ENCODE measurements around the gene TLCD3B.

Gene TLCD3B, protein sequence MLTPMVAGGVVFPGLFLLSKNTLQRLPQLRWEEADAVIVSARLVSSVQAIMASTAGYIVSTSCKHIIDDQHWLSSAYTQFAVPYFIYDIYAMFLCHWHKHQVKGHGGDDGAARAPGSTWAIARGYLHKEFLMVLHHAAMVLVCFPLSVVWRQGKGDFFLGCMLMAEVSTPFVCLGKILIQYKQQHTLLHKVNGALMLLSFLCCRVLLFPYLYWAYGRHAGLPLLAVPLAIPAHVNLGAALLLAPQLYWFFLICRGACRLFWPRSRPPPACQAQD

DNA sequence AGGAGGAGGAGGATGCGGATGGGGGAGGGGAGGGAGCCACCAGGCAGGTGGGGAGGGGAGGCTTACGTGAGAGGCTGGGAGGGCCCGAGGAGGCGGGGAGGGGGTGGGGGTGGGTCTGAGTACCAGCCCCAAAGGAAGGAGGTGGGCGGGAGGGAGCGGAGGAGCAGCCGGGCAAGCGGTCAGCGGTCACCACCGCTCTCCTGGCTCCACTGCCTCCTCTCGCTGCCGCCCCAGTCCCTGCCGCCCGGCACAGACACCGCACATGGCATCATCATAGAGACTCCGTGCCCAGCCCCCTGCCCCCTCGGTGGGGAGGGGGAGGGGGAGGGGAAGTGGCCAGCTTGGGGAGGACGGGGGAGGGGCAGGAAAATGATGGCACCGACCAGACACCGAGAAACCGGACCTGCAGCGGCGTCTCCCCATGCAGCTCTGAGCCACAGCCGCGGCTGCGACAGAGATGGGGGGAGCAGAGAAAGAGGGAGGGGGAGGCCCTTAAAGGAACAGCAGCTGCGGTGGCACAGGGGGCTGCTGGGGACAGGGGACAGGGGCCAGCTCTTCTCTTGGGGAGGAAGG is at the start of gene TLCD3B:
Gene TLCD3B, minus strand, starts transcription at position 431 of the 573 bp plus-strand sequence. CDS start 744 bp downstream, outside the sequence.
- no peak for DNase-seq (ENCODE audit: low read depth in 2 of 2)

DNA sequence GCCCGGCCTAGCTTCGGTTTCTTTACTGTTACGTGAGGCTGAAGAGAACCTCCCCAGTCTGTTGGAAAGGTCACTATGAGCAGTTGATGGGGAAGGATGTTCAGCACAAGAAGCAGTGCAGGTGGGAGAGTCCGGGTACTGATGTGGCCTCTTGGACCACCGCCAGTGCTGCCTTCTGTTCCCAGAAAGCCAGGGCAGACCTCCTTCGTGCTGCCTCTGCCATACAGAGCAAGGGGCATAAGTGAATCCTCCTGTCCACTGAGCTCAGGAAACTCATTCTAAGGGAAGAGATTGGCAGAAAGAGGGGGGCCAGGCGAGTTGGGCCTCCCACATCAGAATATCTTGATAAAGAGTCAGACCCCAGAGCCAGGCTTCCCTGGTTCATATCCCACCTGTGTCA is 48.4 kb upstream of the TLCD3B start:
- DNase-seq (ENCODE audit: low read depth in 2 of 2) = no peak

DNA sequence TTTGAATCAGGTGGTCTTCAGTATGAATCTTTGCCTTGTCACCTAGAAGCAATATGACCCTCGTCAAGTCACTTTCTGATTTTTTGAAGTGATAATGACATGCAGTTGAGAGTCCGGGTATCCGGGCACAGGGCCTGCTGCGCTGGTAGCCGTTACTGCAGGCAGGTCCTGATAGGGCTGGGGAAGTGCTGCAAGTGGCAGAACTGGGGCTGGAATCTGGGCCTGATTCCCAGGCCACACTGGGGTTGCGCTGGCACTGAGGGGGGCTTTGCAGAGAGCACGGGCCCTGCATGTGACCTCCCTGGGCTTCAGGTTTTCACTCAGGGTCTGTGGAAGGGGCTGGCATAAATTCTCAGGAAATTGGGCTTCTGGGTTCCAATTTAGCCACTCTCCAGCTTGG is 47.7 kb upstream of the TLCD3B start:
- DNase-seq (ENCODE audit: low read depth in 2 of 2) = no peak

DNA sequence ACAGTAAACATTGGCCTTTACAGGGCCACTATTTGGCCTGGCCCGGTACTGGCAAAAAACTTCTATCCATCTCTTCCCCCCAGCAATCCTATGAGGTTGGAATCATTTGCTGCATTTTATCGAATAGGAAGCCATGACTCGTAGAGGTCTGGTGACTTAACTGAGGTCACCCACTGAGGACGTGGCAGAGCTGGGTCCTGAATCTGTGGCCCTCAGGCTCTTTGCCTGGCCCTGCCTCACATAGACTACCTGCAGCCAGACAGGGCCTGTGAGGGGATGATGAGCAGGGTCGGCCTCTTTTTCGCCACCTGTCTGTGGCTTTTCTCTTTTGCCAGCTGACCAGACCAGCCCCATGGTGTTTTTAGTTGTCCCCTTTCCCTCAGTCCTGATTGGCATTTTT is 46.6 kb upstream of the TLCD3B start:
- DNase-seq (ENCODE audit: low read depth in 2 of 2) = no peak

DNA sequence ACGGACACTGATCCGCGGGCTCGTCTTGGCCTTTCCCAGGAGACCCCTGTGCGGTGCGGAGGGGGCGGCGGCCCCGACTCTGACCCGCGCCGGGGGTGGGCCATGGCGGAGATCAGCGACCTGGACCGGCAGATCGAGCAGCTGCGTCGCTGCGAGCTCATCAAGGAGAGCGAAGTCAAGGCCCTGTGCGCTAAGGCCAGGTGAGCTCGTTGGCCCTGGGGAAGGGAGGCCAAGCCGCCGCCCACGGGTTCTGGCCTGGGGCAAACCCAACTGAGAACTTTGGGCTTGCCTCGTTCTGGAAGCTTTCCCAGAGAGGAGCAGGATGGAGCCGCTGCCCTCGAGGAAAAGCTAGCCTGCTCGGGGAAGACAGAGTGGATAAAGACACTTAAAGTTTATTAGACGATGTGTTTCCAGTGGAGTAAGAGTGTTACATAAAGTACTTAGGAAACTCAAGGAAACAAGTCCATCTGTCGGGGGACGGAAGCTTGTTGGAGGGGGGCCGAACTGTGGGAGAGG is 45.3 kb upstream of the TLCD3B start:
- DNase-seq (ENCODE audit: low read depth in 2 of 2) = no peak

DNA sequence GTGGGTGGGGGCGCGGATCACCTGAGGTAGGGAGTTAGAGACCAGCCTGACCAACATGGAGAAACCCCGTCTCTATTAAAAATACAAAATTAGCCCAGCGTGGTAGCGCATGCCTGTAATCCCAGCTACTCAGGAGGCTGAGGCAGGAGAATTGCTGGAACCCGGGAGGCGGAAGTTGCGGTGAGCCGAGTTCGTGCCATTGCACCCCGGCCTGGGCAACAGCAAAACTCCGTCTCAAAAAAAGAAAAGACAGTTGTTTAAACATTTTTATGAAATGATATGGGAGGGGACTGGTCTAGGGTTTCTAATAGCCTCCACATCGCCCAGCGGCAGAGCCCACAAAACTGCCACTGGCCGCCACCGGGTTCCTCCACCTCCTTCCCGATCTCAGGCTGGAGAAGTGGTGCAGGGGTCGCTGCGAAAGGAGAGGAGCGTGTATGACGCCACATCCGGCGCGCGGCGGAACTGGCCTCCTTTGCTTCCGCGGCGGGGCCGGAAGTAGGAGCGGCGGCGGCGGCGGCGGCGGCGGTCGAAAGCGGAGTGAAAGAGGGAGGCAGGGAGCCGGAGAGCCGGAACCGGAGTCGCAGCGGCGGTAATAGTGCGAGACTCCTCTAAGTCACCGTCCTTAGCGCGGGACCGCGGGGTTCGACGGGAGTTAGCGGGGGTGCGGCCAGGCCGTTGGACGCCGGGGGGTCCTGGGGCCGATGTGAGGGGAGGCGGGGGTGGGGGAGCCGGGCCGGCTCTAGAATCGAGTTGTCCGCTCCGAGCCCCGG is 44.6 kb upstream of the TLCD3B start, which contains the start of gene PPP4C:
Gene PPP4C, plus strand, starts transcription at position 492 of the 773 bp plus-strand sequence. CDS start 384 bp downstream, outside the sequence.
- peak; percentile 79 to 80 for DNase-seq (ENCODE audit: low read depth in 2 of 2)

DNA sequence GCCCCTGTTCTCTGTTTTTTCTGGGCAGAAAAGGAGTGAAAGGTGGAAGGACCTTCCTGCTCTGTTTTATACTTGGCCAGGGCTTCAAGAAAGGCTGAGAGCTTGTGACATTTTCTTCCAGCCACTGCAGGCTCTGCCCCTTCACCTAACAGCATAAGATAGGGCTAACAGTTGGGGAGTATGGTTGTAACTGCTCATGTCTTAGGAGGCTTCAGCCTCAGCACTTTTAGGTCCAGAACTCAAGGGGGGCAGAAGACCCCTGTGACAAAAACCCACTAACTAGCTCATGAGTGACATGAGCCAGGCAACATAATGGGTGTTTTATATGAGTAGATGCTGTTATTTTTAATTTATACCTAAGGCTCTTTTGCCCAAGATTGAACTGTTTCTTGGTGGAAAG is 39.4 kb upstream of the TLCD3B start:
- DNase-seq (ENCODE audit: low read depth in 2 of 2) = no peak

DNA sequence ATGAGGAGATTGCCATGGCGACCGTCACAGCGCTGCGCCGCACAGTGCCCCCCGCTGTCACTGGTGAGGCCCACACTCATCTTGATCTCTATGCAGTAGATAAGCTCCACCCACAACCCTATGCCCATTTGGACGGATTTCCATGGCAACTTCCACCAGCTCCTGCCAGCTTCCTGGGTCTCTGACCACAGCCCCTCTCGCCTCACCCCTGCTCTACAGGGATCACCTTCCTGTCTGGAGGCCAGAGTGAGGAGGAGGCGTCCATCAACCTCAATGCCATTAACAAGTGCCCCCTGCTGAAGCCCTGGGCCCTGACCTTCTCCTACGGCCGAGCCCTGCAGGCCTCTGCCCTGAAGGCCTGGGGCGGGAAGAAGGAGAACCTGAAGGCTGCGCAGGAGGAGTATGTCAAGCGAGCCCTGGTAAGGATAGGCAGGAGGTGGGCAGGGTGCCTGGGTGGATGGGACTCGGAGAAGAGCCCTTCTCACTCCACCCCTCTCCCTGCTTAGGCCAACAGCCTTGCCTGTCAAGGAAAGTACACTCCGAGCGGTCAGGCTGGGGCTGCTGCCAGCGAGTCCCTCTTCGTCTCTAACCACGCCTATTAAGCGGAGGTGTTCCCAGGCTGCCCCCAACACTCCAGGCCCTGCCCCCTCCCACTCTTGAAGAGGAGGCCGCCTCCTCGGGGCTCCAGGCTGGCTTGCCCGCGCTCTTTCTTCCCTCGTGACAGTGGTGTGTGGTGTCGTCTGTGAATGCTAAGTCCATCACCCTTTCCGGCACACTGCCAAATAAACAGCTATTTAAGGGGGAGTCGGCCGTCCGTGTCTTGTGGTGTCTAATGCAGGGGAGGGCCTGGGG is 38.8 kb upstream of the TLCD3B start:
- no peak for DNase-seq (ENCODE audit: low read depth in 2 of 2)

DNA sequence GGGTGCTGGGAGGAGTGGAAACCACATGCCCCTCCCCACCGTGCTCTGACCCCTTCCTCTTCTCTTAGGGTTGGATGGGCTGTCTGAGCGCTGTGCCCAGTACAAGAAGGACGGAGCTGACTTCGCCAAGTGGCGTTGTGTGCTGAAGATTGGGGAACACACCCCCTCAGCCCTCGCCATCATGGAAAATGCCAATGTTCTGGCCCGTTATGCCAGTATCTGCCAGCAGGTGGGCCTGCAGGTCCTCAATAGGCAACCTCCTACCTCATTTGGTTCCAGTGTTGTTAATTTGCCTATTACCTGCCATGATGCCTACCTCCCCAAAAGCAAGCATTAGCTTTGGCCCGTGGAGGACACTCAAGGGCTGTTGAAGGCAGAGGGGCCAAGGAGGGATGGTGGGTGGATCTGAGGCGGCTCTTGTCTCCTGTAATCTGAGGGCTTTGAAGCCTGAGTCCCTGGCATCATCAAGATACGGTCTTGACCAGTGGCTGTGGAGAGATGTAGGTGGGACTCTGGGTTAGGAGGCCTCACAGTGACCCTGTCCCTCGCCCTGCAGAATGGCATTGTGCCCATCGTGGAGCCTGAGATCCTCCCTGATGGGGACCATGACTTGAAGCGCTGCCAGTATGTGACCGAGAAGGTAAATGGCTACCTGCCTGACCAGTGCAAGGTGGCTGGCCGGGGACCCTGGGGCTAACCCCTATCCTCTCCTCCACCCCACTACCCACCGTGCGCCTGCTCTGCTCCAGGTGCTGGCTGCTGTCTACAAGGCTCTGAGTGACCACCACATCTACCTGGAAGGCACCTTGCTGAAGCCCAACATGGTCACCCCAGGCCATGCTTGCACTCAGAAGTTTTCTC is 37.9 kb upstream of the TLCD3B start:
- DNase-seq (ENCODE audit: low read depth in 2 of 2) = peak in 1 of 2 donors; percentile 30

DNA sequence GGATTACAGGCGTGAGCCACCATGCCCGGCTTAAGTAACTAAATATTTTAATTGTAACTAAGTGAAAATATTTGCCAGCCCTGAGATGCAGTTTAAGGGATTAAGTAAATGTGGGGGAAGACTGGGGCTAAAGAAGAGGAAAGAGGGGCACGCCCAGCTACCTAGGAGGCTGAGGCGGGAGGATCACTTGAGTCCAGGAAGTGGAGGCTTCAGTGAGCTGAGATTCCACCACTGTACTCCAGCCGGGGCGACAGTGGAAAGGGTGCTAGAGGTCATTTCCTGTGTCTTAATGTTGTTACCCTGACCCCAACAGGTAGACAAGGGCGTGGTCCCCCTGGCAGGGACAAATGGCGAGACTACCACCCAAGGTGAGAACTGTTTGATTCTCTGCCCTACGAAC is 37.3 kb upstream of the TLCD3B start:
- no peak for DNase-seq (ENCODE audit: low read depth in 2 of 2)

DNA sequence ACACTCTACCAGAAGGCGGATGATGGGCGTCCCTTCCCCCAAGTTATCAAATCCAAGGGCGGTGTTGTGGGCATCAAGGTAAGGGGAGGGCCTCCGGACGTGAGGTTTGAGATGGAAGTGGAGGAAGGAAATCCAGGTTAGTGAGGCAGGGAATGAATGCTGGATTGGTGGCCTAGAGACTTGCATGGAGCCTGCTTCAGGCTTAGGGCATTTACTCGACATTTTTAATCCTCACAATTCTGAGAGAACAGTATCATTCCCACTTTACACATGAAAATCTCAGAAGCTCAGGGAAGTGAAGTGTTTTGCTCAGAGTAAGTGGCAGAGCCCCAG is 36.5 kb upstream of the TLCD3B start:
- DNase-seq (ENCODE audit: low read depth in 2 of 2) = no peak

DNA sequence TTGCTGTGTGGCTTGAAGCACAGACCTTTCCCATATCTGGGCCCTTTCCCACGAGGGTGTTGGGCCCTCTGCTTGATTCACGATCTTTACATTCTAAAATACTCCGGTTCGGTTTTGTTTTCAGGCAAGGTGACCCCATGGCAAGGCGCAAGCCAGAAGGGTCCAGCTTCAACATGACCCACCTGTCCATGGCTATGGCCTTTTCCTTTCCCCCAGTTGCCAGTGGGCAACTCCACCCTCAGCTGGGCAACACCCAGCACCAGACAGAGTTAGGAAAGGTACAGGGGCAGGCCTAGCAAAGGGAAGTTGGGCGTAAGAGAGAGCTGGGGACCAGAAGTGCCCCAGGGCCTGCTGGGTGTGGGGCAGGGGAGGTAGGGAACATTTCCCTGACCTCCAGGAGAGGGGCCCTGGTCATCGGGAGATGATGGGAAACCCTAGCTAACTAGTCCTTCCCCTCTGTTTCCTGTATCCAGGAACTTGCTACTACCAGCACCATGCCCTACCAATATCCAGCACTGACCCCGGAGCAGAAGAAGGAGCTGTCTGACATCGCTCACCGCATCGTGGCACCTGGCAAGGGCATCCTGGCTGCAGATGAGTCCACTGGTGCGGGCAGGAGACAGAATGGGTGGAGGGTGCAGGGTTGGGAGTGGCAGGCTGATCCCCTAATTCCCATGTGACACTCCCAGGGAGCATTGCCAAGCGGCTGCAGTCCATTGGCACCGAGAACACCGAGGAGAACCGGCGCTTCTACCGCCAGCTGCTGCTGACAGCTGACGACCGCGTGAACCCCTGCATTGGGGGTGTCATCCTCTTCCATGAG is 35.9 kb upstream of the TLCD3B start:
- DNase-seq (ENCODE audit: low read depth in 2 of 2) = no peak

DNA sequence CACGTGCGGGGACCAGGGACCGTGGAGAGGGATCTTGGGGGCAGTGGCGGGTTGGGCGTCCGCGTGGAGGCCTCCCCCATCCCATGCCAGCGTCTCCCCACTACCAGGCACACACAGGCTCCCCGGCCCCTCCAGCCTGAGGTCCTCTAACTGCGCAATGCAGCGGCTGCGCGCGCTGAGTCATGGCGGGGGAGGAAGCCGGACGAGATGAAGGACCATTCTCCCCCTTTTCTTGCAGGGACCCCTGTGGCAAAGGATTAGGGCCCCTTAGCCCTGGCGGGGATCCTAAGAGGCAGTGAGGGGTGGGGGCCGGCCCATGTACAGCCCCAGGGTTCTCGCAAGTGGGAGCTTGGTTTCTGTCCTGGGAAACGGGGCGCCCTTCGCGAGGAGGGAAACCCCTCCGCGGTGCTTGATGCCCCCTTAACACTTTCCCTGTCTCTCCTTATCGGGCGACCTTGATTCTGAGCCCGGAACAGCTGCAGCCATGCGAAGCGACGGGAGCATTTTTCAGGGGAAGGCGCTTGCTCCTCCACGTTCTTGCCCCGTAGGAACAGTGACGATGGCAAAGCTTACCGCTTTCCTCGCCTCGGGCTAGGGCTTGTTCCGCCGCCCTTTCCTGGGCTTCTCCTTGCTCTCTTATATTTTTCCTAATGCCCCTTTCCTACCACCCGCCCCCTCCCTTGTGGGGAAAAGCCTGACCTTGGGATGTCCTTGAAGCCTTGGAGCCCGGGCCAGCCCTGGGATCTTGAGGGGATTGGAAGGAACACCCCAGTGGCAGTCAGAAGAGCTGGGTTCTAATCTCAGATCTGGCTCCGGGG is 35.1 kb upstream of the TLCD3B start:
- no peak for DNase-seq (ENCODE audit: low read depth in 2 of 2)

DNA sequence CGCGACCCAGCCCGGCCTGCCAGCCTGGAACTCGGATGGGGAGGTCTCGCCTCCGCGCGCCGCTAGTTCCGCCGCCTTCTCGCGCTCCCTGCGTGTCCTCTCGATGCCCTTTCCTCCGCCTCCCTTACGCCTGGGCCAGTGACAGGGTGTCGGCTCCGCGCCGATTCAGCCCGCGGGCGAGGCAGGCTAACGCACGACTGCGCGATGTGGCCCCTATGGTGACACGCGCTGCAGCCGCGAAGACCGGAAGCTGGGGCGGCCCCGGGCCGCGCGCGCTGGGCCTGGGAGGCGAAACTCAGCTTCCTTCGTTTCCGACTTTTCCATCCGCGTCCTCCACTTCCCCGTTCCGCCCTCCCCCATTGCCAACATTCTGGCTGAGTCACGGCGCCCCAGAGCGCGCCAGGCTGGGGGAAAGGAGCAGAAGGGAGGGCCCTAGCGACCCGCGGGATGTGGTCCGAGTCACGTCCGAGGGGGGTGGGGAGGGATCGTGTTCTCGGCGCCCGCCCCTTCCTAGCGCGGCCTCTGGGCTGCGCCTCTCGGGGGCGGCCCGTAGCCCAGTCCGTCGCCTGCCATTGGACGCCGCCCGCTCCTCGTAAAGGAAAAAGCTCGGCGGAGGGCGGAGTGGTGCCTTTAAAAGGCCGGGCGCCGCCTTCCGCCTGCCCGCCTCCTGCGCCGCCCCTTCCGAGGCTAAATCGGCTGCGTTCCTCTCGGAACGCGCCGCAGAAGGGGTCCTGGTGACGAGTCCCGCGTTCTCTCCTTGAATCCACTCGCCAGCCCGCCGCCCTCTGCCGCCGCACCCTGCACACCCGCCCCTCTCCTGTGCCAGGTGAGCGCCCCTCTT is 34.3 kb upstream of the TLCD3B start, which contains the start of gene ALDOA:
Gene ALDOA, plus strand, starts transcription at position 659 of the 841 bp plus-strand sequence. CDS start 1,138 bp downstream, outside the sequence.
- DNase-seq (ENCODE audit: low read depth in 2 of 2) = peak; percentile 90 to 91

DNA sequence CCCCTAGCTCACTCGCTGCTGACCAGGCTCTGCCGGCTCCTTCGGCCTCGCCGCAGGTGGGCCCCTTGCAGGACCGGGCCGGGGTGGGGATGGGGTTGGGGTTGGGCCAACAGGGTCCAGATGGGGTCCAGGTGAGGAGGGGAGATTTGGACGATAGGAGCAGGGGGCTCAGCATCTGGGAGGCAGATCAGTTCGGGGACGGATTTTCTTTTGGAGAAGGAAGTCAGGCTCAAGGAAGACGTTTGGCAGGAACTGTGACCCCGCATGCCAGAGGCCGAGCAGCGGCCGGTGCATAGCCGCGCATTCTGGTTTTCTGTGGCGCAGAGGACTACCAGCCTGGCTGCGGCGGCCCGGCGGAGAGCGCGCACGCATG is 33.6 kb upstream of the TLCD3B start:
- DNase-seq (ENCODE audit: low read depth in 2 of 2) = no peak

DNA sequence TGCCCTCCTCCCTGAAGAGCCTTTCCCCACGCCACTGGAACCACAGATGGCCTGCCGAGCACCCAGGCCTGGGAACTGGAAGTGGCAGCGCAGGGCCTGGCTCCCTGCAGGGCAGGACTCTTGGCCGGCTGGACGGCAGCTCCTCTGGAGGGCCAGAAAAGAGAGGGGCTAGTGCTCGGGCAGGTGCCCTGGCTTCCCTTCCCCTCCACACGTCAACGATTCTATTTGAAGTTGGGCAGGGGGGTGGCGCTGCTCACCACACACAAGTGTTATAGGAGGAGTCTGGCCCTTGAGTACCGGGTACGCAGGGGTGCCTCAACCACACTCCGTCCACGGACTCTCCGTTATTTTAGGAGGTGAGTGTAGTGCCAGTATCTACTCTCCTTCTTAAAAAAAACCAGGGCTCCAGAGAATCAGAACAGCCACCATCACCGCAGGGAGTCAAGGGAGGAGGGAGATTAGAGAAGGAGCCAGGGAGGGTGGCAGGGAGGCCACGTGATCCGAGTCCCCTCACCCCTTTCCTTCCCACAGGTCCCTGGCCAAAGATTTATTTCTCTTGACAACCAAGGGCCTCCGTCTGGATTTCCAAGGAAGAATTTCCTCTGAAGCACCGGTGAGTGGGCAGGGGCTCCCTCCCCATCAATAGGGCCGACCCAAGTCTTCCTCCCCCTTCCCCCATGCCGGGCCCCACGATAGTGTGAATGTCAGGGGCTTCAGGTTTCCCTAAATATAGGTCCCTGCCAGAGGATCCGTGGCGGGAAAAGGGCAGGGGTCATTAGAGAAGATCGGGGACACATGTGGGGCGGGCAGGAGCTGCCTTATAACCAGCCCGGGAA is 33.0 kb upstream of the TLCD3B start:
- peak in 1 of 2 donors; percentile 47 for DNase-seq (ENCODE audit: low read depth in 2 of 2)

DNA sequence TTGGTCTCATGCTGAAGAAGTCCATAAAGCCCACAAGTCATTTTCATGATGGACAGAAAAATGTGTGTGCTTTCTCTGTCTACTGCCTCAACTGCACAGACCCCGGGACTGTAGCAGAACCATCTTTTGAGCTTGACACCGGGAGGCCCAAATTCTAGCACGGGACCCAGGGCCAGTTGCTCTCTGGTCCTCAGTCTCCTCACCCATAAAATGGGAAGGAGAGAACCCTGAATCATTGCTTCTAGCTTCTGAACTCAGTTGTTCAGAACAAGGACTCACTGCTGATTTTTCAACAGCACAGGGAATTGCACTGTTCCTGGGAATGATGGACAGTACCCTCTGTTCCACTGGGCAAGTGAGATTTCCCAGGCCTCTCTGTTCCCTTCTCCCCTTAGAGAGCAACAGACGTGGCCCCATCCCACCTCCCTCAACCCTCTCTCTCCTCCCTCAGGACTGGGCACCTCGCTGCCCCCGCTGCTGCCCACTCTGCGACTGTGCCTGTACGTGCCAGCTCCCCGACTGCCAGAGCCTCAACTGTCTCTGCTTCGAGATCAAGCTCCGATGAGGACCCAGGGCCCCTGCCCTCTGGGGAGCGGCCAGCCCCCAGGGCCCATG is 32.3 kb upstream of the TLCD3B start:
- no peak for DNase-seq (ENCODE audit: low read depth in 2 of 2)

All from stimulated activated CD8-positive, alpha-beta memory T cell treated with anti-CD3 and anti-CD28 coated beads, Interleukin-2, amount 100 ng/mL, for 1 hour (primary cell).